Measurements from ENCODE around the gene B9D1.
A peak's percentile ranks its signal among the peaks of the same experiment; 100 is the strongest.

Gene B9D1

DNA sequence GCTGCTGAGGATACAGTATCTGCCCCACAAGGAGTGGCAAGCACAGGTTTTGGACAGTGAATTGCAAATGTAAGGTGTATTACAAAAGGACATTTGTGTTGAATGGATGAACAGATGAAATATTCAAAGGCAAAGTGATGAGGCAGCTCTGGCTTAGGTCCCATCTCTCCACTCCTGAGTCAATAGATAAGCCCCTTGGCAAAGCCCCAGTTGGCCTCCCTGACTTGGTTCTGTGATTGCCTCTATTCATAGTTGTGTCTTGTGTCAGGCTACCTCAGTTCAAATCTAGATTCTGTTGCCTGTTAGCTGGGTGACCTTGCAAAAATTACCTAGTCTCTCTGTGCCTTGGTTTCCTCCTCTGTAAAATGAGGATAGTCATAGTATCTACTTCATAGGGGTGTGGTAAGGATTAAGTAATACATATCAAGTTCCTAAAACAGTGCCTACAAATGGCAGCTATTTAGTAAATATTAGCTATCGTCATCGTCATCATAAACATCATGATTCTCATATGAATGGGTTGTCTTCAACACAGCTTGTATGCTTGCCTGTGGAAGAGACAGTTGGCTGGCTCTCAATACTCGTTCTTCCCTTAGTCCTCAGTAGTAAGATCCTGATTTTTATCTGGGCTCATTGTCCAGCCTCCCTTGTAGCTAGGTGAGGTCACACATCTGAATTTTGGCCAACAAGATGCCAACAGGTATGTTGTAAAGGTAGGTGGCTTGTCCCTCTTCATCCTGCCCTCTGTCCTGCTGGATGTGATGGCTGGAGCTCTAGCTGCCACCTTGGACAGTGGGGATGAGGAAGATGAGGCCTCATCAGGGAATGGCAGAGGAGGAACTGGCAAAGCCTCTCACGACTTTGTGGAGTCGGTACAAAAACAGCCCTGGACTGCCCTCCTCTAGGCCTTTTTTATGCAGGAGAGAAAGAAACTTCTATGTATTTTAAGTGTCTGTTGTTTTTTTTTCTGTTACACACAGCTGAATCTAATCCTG lies 26.6 kb upstream of the B9D1 start:
- DNase-seq: no peak

GRCh38 chr17:19387921-19388521 lies 25.5 kb upstream of the B9D1 start:
- DNase-seq: peak; percentile 75

- peak; percentile 77 for DNase-seq
These were observed 24.7 kb upstream of the B9D1 start, which contains the start of gene MFAP4 for GRCh38 chr17:19386974-19387920. MFAP4 (minus strand) TSS chr17:19387190; CDS start chr17:19387155, 35 bp downstream.

DNA sequence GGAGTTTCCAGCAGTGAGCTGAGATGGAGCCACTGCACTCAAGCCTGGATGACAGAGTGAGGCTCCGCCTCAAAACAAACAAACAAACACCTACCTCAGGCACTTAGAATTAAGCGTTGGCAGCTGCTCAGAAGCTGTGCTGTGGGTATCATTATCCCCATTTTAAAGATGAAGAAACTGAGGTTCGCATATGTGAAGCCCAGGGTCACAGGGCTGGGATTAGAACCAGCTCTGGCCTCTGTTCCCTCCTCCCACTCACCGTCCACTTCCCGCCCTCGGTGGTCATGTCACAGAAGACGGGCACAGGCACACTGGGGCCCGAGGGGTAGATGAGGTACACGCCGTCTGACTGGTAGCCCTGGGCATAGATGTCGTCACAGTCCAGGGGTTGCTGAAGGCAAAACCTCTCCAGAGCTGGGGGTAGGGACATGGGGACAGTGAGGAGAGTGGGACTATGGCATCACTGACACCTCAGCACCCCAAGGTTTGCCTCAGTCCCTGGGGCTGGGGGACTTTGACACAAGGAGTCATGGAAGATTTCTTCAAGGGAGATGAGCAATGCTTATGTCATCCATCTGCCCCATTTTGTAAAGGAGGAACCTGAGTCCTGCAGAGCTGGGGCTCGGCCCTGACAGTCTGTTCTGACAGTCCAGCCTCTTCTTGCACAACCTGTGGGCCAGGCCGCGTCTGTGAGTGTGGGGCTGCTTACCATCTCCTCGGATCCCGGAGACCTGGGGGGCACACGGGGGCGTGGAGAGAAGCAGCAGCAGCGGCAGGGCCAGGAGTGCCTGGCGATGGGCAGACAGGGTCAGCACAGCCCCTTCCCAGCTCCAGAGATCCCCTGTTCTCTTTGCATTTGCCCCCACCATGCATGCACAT lies 23.8 kb upstream of the B9D1 start:
- peak; percentile 87 for DNase-seq

- DNase-seq: no peak
These were observed 23.0 kb upstream of the B9D1 start for GRCh38 chr17:19385521-19385983.

DNA sequence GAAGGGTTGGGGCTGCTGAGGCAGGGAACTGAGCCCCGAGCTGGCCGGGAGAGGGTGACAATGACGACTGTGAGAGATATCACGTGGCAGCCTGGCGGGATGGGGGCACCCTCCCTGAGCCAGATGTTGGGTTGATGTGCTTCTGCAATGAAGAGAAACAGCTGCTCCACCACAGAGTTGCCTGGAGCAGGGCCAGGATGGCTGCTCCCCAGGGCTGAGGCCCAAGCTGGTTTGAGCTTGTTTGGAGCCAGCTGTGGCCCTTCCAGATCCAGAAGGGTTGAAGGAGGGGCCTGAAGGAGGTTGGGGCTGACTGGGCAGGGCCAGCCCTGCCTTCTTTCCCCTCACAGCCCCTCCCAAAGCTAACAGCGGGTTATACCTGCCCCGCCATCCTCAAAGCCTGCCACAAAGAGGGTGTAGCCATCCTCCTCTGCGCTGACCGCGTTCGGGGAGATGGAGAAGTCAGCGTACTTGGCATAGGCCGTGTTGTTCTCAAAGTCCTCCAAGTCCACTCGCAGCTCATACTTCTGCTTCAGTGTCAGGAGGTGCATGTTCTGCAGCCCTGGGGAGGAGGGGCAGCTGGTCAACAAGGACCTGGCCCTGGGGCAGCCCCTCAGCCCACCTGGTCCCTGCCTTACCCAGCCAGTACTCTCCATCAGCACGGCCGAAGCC lies 22.3 kb upstream of the B9D1 start:
- peak; percentile 73 for DNase-seq

DNA sequence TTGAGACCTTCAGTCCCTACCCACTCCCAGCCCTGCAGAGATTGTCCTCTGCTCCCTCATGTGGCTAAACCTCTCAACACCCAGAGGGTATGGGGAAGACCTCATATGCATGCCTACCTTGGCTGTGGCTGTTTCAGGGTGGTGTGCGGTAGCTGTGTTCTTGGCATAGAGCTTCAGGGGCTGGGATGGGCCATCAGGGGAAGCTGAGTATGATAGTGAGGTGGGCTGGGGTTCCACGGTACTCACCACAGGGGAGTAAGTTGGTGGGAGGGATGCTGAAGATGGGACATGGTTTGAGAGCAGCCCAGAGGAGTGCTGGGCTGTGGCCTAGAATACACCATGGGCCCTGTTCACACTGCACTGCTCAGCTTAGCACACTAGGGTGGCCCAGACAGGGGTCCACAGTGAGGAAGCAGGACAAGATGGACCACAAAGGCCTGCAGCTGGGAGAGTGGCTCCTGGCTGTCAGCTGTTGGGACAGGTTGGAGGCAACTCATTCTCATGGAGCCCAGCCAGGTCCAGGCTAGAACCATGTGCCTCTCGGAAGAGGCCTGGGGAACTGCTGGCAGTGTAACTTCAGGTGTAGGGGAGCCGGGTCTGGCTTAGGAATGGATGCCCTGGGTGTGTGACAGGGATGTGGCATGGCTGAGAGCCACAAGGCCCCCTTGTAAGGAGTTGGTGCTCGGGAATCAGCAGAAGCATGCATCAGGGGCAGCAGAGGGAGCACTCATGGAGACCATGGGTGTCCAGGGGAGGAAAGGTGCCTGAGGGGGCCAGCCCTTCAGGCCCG lies 21.4 kb upstream of the B9D1 start:
- no peak for DNase-seq

DNA sequence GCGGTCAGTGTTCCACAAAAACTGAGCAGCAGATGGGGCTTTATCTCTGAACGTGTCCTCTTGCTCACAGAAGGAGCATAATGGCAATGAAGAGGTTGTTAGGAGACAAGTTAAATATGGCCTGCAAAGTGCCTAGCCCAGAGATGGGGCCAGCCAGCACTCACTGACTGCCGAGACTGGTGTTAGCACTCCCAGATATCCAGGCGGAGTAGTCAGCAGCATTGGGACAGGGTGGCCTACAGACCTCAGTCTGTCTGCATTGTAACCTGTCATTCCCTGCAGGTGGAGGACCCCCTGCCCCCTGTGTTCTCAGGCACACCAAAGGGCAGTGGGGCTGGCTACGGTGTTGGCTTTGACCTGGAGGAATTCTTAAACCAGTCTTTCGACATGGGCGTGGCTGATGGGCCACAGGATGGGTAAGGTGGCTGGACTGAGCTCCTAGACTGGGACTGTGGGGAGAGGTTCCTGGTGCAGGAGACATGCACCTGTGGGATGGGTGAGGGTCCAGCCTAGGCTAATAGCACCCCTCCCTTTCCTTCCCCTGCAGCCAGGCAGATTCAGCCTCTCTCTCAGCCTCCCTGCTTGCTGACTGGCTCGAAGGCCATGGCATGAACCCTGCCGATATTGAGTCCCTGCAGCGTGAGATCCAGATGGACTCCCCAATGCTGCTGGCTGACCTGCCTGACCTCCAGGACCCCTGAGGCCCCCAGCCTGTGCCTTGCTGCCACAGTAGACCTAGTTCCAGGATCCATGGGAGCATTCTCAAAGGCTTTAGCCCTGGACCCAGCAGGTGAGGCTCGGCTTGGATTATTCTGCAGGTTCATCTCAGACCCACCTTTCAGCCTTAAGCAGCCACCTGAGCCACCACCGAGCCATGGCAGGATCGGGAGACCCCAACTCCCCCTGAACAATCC lies 20.3 kb upstream of the B9D1 start:
- no peak for DNase-seq

DNA sequence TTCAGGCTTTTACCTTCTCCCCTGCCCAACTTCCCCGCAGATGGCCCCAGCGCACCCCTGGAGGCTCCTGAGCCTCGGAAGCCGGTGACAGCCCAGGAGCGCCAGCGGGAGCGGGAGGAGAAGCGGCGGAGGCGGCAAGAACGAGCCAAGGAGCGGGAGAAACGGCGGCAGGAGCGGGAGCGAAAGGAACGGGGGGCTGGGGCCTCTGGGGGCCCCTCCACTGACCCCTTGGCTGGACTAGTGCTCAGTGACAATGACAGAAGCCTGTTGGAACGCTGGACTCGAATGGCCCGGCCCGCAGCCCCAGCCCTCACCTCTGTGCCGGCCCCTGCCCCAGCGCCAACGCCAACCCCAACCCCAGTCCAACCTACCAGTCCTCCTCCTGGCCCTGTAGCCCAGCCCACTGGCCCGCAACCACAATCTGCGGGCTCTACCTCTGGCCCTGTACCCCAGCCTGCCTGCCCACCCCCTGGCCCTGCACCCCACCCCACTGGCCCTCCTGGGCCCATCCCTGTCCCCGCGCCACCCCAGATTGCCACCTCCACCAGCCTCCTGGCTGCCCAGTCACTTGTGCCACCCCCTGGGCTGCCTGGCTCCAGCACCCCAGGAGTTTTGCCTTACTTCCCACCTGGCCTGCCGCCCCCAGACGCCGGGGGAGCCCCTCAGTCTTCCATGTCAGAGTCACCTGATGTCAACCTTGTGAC lies 19.4 kb upstream of the B9D1 start:
- DNase-seq: no peak

DNA sequence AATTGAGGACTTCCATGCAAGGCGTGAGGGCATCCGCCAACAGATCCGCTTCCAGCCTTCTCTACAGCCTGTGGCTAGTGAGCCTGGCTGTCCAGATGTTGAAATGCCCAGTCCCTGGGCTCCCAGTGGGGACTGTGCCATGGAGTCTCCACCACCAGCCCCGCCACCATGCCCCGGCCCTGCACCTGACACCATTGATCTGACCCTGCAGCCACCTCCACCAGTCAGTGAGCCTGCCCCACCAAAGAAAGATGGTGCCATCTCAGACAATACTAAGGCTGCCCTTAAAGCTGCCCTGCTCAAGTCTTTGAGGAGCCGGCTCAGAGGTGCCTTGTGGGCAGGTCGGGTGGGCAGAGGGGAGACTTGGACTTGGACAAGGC lies 18.8 kb upstream of the B9D1 start:
- no peak for DNase-seq

GRCh38 chr17:19380481-19381301 lies 18.2 kb upstream of the B9D1 start:
- DNase-seq: no peak

GRCh38 chr17:19379361-19380065 lies 17.0 kb upstream of the B9D1 start:
- DNase-seq: no peak

- no peak for DNase-seq
These were observed 16.2 kb upstream of the B9D1 start, which contains the start of gene MAPK7 for GRCh38 chr17:19378416-19379360. MAPK7 (plus strand) TSS chr17:19378498; CDS start chr17:19378901, 403 bp downstream.

- peak; percentile 99 for DNase-seq
These were observed 15.3 kb upstream of the B9D1 start for GRCh38 chr17:19377602-19378415.
